Mammary epithelial cell (primary cell): Measurements from ENCODE around the gene STK32C.

Source experiments
- CTCF ChIP-seq, 2 donors: IDR thresholded peaks in 1 of 2; conservative IDR thresholded peaks in 1 of 2; 2 replicates each; pipeline ENCODE4 v1.5.1; 2011 to 2012; ENCODE audit warnings: inconsistent platforms in 2 of 2, low read length in 2 of 2, mild to moderate bottlenecking in 2 of 2, control low read depth in 1 of 2, low read depth in 1 of 2; ENCODE audit not compliant: insufficient read depth in 1 of 2; ENCODE audit errors: extremely low read depth in 1 of 2
- EZH2 ChIP-seq: IDR thresholded peaks from 2 replicates; pipeline ENCODE4 v1.6.1; 2012; ENCODE audit warnings: low read length, inconsistent platforms, borderline replicate concordance

GRCh38 chr10:132192076-132192975 is 115.4 kb downstream of the STK32C start:
- TF ChIP-seq CTCF (conservative IDR thresholded peaks at IDR 0.05 in 1 of 2, IDR thresholded peaks at IDR 0.05 in 1 of 2; ENCODE audit: extremely low read depth in 1 of 2, insufficient read depth in 1 of 2, low read depth in 1 of 2, low read length in 2 of 2) (no peak), EZH2 (no peak)
